Measurements from ENCODE around the gene NKX1-1. TPM values are rescaled to one million over a fixed set of nuclear protein-coding genes. Genes with fewer than 3 reads are reported as not detected.

Gene NKX1-1
- total RNA-seq, 1 donor from 2014 or later: not detected

- Histone ChIP-seq H3K4me1 (no peaks in the 10 kb centered on the region), H3K9me3 (no peaks in the 10 kb centered on the region), H3K27me3 (peaks cover 4% of the 10 kb centered on the region), H3K4me3 (no peak overlapping the region), H3K36me3 (no peaks in the 10 kb centered on the region), H3K27ac (no peak overlapping the region)
- intact Hi-C loops (cut with DNase I): no loop called here
- TF ChIP-seq CTCF (IDR thresholded peaks at IDR 0.05): no peak
- TF ChIP-seq POLR2AphosphoS5 (IDR thresholded peaks at IDR 0.05; ENCODE audit: insufficient read depth in 1 of 2, low read depth in 1 of 2): no peak
- TF ChIP-seq POLR2A (IDR thresholded peaks at IDR 0.05): no peak
- peak in 1 of 2 donors; percentile 82 for DNase-seq (ENCODE audit: extremely low spot score in 2 of 2)
Observed at GRCh38 chr4:1416051-1416947, 10.1 kb upstream of the NKX1-1 start.

GRCh38 chr4:1415681-1415981, 9.4 kb upstream of the NKX1-1 start:
- DNase-seq (ENCODE audit: extremely low spot score in 2 of 2): no peak
- Histone ChIP-seq H3K27me3 (peaks cover 4% of the 10 kb centered on the region), H3K27ac (no peak overlapping the region), H3K9me3 (no peaks in the 10 kb centered on the region), H3K36me3 (no peaks in the 10 kb centered on the region), H3K4me3 (no peak overlapping the region), H3K4me1 (no peaks in the 10 kb centered on the region)
- intact Hi-C loops (cut with DNase I): no loop called here
- TF ChIP-seq POLR2A (IDR thresholded peaks at IDR 0.05): no peak
- TF ChIP-seq CTCF (IDR thresholded peaks at IDR 0.05): no peak
- no peak for TF ChIP-seq POLR2AphosphoS5 (IDR thresholded peaks at IDR 0.05; ENCODE audit: insufficient read depth in 1 of 2, low read depth in 1 of 2)

- no peak overlapping the region for H3K27ac ChIP-seq
- intact Hi-C loops (cut with DNase I): no loop called here
- H3K4me3 ChIP-seq: no peak overlapping the region
- TF ChIP-seq CTCF (IDR thresholded peaks at IDR 0.05) (no peak), POLR2AphosphoS5 (IDR thresholded peaks at IDR 0.05; ENCODE audit: insufficient read depth in 1 of 2, low read depth in 1 of 2) (no peak), POLR2A (IDR thresholded peaks at IDR 0.05) (no peak)
- peak in 1 of 2 donors; percentile 79 for DNase-seq (ENCODE audit: extremely low spot score in 2 of 2)
- H3K36me3 ChIP-seq: no peaks in the 10 kb centered on the region
- no peaks in the 10 kb centered on the region for H3K9me3 ChIP-seq
- peaks cover 4% of the 10 kb centered on the region for H3K27me3 ChIP-seq
- H3K4me1 ChIP-seq: no peaks in the 10 kb centered on the region
Observed at GRCh38 chr4:1414831-1415680, 8.8 kb upstream of the NKX1-1 start.

- DNase-seq (ENCODE audit: extremely low spot score in 2 of 2): peak; percentile 52 to 72
- Histone ChIP-seq H3K9me3 (no peaks in the 10 kb centered on the region), H3K36me3 (no peaks in the 10 kb centered on the region), H3K4me1 (no peaks in the 10 kb centered on the region), H3K27ac (no peak overlapping the region), H3K27me3 (peaks cover 5% of the 10 kb centered on the region), H3K4me3 (no peak overlapping the region)
- TF ChIP-seq CTCF (IDR thresholded peaks at IDR 0.05) (no peak), POLR2AphosphoS5 (IDR thresholded peaks at IDR 0.05; ENCODE audit: insufficient read depth in 1 of 2, low read depth in 1 of 2) (no peak), POLR2A (IDR thresholded peaks at IDR 0.05) (no peak)
- intact Hi-C loops (cut with DNase I): no loop called here
Observed at GRCh38 chr4:1413687-1414479, 7.6 kb upstream of the NKX1-1 start.
